GM19193 (cell line): Measurements from ENCODE around the gene TAF10.

ENCODE experiments used
- POLR2A ChIP-seq: IDR thresholded peaks from 4 replicates; pipeline ENCODE4 v1.6.1; 2011; ENCODE audit not compliant: insufficient read depth, insufficient read length; ENCODE audit errors: extremely low read depth

Gene TAF10

DNA sequence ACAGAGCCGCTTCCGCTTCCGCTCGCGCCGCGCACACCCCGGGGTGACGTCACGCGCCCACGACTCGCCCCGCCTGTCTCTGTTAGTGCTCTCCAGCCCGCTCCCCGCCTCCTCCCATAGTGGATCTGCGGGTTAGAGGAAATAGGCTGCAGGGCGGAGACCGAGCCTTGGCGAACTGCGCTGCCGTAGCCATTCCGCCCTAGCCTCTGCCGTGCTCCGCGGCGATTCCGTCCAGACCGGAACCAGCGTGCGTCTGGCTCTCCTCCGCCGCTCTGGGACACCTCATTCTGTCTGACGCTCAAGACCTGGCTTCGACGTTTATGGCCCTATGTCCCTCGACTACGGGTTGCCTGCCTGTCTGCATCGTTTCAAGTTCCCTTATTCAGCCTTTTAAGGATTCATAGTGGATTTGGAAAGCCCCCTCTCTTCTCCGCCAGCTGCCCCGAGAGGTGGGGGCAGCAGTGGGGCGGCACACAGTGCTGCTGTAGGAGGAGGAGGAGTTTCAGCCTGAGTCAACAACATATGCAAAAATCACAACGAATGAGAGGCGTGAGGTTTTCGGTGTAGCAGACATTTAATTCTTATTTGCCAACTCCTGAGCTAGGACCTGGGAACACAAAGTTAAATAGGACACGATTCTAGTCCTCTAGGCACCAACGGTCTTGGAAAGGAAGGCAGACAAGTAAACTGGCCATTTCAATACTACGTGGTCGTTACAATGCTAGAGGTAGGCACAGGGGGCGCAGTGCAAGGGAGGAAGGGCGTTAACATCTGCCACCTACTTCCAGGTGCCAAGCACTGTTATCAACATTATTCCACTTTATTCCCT is at the start of gene TAF10:
TAF10 (minus strand) TSS at position 4 of the 829 bp plus-strand sequence. CDS start 27 bp downstream, outside the sequence.
- peak; percentile 95 for TF ChIP-seq POLR2A

DNA sequence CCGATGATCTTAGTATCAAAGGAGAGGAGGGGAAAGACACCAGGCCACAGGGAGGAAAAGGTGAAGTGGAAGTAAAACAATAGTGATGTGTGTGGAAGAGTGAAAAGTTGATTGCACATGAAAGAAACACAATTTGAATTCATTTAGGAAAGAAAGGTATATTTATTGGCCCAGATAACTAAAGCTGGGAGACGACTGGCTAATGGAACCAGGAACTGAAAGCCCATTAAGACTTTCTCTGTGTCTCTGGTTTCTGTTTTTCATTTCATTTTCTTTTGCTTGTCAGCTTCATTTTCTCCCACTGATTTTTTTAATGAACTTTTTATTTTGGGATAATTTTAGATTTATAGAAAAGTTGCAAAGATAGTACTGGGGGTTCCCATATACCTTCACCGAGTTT is 48.7 kb upstream of the TAF10 start:
- no peak for TF ChIP-seq POLR2A

GRCh38 chr11:6658647-6659046 is 46.6 kb upstream of the TAF10 start:
- TF ChIP-seq POLR2A: no peak

GRCh38 chr11:6657346-6657745 is 45.3 kb upstream of the TAF10 start:
- no peak for TF ChIP-seq POLR2A

DNA sequence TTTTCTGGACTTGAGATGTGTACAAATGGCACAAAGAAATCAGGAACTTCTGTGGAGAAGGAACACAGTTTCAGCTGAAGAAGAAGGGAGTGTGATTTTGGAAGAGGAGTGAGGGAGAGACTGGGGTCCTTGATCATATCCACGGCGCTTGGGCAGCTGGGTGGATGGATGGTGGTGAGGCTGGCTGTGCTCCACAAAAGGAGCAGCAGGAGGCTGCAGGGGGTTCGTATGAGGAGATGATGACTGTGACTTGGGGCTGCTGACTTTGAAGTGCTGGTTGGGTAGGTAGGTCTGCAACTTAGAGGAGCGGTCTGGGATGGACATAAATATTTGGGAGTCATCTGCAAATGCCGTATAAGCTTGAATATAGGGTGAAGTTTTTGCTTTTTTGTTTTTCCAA is 44.9 kb upstream of the TAF10 start:
- TF ChIP-seq POLR2A: no peak

- no peak for TF ChIP-seq POLR2A
Observed at GRCh38 chr11:6656584-6656915, 44.5 kb upstream of the TAF10 start.

GRCh38 chr11:6655790-6656583 is 44.0 kb upstream of the TAF10 start, which contains the start of gene DCHS1:
DCHS1 (minus strand) TSS chr11:6655809; CDS start chr11:6641613, 14,196 bp downstream.
- no peak for TF ChIP-seq POLR2A

GRCh38 chr11:6655020-6655789 is 43.2 kb upstream of the TAF10 start:
- TF ChIP-seq POLR2A: no peak

DNA sequence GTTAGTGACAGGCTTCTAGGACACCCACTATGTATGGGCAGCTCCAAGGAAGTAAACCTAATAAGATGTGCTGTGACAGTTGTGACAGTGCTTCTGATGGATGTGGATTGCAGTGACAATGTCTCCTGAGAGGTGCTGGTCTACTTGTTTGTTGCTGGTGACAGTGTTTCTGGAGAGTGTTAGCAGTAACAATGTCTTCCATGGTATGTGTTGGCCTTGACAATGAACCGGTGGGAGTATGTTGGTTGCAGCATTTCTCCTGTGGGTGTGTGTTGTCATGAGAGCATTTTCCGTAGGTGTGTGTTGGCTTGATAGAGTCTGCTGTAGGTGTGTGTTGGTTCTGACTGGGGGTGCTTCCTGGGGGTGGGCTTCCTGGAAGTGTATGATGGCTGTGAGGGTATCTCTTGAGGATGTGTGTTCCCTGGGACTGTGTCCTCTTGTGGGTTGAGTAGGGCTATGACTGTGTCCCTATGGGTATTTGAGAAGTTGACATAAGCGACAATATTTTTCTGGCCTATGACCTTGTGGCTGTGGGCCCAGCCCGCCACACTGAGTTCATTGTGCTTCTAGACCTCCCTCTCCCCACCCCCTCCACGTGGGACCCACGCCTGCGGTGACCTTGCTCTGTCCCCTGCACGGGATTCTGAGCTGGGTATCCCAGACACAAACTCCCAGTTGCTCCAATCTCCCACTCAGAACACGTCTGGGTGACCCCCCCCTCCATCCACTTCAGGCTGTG is 42.4 kb upstream of the TAF10 start:
- no peak for TF ChIP-seq POLR2A

DNA sequence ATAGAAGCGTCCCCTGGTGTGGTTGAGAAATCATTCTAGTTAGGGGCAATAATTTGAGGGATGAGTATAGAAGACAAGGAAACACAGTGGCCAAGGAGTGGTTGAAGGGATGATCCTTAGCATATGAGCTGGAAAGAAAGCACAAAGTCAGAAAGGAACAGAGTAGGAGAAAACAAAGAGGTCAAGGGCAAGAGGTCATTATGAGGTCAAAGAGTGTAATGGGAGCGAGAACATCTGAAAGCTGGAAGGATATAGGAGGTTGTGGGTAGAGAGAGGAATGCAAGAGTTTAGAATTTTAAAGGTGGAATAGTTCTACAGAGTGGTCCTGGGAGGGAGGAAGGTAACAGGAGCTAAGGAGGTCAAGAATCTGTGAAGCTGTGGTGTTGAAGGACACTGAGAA is 41.6 kb upstream of the TAF10 start:
- TF ChIP-seq POLR2A: no peak

GRCh38 chr11:6653097-6653496 is 41.1 kb upstream of the TAF10 start:
- no peak for TF ChIP-seq POLR2A

- no peak for TF ChIP-seq POLR2A
Observed at GRCh38 chr11:6652182-6652581, 40.2 kb upstream of the TAF10 start.

GRCh38 chr11:6650980-6651379 is 39.0 kb upstream of the TAF10 start:
- no peak for TF ChIP-seq POLR2A

DNA sequence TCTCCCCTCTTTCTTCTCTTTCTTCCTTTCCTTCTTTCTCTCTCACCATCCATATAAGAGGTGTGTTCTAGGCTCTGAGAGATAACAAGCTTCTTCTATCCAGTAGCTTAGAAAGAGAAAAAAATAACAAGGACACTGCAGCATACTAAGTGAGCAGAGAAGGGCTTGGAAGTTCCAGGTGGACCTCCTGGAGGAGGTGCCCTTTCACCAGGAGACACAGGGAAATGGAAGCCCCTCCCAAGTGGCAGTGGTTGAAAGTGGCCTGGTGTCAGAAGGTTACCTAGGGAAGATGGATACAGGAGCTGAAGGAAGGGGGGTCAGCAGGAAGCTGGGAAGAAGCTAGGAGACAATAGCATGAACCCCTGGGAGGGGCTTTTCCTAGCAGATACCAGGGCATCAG is 38.1 kb upstream of the TAF10 start:
- TF ChIP-seq POLR2A: no peak
